HG03439 (cell line): Measurements from ENCODE around the gene ZNF816.
"Not testable (repeated sequence)": the region's sequence is repeated elsewhere in the genome, so short reads cannot be mapped to it uniquely, and the experiment has no call there.

Source experiments
- ATAC-seq: cut with Tn5 transposase; IDR thresholded peaks from one replicate; pipeline ENCODE4 v1.9.1; 2021; ENCODE audit warnings: mild to moderate bottlenecking, moderate library complexity; ENCODE audit not compliant: unreplicated experiment

The ZNF816 gene

DNA sequence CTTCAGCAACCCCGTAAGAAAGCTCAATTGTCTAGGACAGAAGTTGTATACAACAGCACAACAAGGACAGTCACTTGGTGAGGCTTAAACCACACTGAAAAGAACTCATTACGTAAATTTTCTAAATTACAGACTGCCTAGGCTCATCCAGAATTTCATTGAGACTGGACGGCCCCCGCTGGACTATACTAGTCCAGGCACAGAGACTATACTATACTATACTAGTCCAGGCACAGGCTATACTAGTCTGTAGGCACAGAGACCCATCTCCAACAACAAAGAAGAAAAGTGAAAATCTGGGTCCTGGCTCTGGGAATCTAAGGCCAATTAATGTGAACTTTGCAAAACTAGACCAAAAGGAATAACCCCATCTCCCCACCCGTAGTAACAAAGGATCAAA is 700 bp downstream of the ZNF816 start:
- no peak for ATAC-seq

DNA sequence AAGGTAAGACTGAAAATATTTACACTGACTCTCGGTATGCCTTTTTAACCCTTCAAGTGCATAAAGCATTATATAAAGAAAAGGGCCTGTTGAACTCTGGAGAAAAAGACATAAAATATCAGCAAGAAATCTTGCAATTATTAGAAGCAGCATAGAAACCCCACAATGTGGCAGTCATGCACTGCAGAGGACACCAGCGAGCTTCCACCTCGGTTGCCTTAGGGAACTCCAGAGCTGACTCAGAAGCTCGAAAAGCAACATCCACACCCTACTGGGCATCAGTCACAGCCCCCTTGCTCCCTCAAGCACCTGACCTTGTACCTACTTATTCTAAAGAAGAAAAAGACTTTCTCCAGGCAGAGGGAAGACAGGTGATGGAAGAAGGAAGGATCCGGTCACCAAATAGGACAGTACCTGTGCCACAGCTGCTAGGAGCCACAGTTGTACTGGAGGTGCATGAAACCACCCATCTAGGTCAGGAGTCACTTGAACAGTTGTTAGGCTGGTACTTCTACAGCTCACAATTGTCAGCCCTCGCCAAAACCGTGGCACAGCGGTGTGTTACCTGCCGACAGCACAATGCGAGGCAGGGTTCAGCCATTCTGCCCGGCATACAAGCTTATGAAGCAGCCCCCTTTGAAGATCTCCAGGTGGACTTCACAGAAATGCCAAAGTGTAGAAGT is 2.9 kb downstream of the ZNF816 start:
- ATAC-seq: no peak

DNA sequence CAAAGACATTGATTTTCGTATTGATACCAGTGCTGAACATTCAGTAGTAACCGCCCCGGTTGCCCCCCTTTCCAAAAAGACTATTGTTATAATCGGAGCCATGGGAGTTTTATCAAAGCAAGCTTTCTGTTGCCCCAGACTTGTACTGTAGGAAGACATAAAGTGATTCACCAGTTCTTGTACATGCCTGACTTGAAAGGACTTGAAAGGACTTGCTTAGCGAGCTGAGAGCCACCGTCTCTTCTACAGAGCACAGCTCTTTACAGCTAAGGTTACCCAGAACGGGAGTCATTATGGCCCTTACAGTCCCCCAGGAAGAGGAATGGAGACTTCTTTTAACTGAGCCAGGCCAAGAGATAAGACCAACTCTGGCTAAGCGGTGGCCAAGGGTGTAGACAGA is 5.1 kb downstream of the ZNF816 start:
- ATAC-seq: no peak

DNA sequence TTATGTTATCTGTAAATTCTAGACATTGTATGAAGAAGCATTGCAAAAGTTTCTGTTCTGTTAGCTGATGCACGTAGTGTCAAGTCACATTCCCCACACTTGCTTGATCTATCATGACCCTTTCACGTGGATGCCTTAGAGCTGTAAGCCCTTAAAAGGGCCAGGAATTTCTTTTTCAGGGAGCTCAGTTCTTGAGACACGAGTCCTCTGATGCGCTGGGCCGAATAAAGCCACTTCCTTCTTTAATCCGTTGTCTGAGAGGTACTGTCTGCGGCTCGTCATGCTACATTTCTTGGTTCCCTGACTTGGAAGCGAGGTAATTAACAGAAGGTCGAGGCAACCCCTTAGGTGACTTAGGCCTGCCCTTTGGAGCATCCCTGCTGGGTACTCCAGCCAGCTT is 5.8 kb downstream of the ZNF816 start:
- ATAC-seq: no peak

DNA sequence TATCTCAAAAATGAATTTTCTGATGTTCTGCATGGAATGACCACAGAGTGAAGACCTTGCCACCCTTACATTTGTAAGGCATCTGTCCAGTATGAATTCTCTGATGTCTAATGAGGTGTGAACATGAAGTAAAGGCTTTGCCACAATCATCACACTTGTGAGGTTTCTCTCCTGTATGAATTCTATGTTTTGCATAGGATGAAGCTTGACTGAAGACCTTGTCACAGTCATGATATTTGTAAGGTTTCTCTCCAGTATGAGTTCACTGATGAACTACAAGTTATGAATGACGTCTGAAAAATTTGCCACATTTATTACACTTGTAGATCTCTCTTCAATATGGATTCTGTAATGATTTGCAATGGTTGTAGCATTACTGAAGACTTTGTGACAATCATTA is 13.3 kb downstream of the ZNF816 start:
- no peak for ATAC-seq

DNA sequence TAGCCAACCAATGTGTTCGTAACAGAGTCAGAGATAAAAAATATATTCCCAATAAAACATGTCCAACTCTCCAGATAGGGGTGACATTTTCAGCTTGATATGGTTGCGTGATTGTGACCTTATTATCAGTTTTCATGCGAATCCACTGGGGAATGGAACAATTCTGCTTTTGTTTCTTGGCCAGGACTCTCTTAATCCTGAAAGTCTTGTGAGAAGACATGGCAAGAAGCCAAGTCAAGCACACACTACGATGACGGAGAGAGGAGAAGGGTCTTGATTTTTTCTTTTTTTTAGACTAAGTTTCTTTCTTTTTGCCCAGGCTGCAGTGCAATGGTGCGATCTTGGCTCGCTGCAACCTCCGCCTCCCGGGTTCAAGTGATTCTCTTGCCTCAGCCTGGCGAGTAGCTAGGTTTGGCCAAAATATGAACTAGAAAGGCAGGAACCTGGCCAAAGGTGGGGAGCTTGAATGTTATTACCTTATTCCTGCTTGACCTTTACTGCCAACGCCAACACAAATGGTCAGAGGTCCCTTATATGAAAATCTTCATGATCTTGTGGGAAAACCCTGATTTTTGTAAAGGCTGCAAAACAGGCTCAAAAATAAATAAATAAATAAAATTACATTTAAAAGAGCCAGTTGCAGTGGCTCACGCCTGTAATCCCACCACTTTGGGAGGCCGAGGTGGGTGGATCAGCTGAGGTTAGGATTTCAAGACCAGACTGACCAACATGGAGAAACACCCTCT is 14.5 kb downstream of the ZNF816 start:
- ATAC-seq: no peak

DNA sequence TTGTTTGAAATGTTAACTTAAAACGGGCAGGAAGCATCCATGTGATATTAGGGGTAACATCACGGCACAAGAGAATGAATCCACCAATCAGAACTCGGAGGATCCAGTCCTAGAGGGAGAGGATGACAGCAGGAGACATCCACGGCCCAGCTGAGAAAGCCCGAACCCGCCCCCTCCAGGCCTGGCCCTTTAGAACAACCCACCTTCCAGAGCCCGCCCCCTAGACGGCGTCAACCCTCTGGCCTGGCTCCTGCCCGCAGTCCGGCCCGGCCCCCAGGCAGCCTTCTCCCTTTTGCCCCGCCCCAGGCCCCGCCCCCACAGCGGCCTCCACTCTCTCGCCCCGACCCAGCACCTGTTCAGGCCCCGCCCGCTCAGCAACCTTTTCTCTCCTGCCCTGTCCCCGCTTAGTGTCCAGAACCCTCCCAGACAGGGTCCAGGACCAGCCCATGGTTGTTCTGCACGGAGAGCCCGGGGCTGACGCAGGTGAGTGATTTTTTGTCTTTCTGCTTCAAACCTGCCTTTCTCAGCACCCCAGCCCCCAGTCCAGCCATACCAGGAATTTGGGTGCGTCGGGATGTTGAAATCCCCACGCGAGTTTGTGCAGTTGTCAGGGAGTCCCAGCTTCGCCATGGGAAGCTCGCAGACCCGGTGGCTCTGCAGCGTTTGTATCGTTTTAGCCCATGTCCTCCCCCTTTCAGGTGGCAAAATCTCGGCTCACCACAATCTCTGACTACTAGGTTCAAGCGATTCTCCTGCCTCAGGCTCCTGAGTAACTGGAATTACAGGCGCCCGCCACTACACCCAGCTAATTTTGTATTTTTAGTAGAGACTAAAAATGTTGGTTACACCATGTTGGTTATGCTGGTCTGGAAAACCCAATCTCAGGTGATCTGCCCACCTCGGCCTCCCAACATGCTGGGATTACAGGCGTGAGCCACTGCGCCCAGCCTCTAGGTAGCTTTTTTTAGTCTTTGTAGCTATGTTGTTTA is 16.1 kb downstream of the ZNF816 start:
- ATAC-seq: no peak

DNA sequence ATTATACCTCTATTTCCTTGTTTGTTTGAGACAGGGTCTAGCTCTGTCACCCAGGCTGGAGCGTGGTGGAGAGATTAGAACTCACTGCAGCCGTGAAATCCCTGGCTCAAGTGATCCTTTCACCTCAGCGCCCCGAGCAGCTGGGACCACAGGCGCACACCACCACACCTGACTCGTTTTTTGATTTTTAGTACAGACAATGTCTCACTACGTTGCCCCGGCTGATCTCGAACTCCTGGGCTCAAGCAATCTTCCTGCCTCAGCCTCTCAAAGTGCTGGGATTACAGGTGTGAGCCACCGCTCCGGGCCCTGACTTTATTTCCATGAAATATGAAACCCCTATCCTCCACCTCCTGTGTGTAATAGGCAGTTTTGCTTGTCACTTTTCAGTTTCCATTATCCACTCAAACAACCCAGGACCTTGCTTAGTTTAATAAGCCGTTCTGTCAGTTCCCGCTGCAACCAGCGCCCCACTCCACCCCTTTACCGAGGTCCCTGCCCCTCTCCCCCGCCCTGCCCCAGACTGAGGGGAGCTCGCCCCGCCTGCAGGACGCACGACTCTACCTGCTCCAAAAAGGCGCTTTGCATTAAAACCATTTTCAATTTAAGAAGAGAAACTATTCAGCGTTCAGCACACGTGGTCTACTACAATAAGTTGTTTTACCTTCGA is 16.9 kb downstream of the ZNF816 start:
- ATAC-seq: no peak

DNA sequence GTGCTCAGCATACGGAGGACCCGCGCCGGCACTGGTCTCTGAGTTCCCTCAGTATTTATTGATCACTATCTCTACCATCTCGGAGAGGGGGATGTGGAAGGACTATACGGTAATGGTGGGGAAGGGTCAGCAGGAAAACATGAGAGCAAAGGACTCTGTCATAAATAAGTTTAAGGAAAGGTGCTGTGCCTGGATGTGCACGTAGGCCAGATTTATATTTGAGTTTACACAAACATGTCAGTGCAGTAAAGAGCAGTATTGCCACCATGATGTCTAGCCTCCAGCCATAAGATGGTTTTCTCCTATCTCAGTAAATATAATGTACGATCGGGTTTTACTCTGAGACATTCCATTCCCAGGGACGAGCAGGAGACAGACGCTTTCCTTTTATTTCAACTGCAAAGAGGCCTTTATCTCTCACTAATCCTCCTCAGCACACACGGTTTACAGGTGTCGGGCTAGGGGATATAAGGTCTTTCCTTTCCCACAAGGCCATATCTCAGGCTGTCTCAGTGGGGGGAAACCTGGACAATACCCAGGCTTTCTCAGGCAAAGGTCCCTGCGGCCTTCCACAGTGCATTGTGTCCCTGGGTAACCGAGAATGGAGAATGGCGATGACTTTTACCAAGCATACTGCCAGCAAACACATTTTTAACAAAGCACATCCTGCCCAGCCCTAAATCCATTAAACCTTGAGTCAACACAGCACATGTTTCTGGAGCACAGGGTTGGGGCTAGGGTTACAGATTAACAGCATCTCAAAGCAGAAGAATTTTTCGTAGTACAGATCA is 17.8 kb downstream of the ZNF816 start:
- not testable (repeated sequence) for ATAC-seq

DNA sequence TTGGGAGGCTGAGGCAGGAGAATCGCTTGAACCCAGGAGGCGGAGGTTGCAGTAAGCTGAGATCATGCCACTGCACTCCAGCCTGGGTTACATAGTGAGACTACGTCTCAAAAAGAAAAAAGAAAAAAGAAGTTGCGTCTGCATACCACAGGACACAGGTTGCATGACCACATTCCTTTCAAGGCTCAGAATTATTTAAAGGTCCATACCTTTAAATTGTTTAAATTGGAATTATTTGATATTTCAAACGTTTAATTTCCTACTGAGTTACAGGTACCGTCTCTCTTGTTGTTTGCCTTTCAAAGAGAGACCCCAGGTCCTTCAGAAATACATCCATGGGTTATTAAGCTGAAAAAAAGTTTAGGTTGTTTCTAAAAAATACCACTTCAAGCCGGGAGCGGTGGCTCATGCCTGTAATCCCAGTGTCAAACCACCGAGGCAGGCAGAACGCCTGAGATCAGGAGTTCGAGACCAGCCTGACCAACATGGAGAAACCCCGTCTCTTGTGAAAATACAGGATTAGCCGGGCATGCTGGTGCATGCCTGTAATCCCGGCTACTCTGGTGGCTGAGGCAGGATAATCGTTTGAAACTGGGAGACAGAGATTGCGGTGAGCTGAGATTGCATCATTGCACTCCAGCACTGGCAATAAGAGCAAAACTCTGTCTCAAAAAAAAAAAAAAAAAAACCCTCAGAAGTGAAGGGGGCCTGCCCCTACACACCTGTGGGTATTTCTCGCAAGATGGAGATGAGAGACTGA is 18.6 kb downstream of the ZNF816 start:
- ATAC-seq: no peak

DNA sequence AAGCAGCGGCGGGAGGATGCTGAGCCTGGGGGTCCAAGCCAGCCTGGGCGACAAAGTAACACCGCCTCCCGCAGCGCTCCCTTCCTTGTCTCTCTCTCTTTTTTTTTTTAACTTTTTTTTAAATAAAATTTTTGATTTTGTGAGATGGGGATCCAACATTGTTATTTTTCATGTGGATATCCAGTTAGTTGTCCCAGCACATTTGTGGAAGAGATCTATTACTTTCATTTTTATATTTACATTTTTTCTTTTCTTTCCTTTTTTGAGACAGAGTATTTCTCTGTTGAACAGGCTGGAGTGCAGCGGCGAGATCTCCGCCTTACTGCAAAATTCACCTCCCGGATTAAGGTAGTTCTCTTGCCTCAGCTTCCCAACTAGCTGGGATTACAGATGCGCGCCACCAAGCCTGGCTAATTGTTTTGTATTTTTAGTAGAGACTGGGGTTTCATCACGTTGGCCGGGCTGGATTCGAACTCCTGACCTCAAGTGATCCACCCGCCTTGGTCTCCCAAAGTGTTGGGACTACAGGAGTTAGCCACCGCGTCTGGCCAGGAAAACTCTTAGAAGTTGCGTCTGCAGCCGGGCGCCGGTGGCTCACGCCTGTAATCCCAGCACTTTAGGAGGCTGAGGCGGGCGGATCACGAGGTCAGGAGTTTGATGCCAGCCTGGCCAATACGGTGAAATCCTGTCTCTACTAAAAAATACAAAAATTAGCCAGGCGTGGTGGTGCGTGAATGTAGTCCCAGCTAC is 19.4 kb downstream of the ZNF816 start:
- ATAC-seq: no peak

DNA sequence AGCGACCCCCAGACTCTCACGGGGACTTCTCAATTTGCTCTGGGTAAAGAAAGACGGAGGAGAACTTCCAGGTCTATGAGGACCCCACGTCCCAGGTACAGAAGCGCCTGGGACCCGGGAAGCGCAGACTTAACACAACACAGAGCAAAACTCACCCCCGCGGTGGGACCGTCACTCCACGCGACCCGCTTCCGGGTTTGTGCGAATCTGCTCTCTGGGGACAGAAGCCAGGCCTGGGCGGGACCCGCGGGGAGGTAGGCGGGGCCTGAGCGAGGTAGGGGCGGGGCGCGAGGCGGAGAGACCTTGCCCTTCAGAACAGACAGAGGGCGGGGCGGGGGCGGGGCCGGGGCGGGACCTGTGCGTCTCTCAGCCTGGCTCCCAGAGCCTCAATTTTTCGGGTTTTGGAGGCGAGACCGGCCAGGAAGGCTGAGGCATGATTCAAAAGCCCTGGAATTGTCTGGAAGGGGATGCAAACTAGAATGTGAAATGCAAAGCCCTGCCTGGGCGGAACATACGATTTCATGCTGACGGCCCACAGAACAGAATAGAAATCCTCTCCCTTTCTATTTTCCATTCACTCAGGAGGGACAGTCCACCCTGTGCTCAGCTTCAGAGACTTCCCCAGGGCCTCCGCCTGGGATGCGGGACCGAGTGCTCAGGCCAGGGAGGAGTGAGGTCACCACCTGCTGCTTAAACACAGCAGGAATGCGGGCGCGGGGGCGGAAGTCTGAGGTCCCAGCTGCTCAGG is 20.1 kb downstream of the ZNF816 start:
- ATAC-seq: peak; percentile 93

DNA sequence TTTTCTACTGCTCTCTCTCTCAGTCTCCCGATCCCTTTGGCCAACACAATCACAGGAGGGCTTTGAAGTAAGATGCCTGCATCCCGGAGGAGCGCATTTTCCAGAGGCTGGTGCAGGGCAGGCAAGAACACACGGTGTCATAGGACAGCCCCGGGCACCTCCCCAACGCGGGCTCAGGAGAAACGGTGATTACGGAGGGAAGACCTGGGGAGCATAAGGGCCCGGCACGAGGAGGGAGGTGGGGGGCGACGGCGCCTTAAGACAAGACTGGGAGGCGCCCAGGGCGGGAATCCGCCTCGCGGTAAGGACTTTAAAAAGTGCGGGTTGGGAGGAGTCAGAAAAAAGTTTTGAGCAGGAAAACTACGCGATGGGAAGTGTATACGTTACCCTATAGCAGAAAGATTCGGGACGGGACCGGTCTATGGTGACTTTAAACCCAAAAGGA is 20.7 kb downstream of the ZNF816 start:
- peak; percentile 12 for ATAC-seq

DNA sequence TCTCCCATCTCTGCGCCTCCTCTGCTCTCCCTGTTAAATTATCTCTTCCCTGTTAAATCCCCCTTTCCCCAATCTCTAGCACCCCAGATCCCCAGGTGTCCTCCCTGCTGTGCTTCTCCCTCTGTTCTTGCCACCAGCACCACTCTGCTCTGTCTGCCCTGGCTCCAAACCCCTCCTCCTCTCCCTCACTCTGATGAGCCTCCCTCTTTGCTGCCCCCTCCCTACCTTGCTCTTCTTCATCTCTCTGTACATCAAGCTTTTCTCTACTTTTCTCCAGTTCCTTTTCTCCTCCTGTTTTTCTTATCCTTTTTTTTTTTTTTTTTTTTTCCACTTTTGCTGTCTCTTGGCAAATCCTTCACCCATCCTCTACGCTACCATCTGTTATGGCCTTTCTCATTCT is 21.2 kb downstream of the ZNF816 start:
- ATAC-seq: not testable (repeated sequence)

DNA sequence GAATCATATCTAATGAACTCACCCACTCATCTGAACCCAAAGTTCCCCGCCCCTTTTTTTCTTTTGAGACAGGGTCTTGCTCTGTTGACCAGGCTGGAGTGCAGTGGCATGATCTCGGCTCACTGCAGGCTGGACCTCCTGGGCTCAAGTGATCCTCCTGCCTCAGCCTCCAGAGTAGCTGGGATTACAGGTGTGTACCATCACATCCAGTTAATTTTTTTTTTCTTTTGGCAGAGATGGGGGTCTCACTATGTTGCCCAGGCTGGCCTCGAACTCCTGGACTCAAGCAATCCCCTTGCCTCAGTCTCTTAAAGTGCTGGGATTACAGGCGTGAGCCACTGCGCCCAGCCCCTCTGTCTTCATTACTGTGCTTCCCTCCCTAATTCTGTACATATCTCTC is 21.8 kb downstream of the ZNF816 start:
- not testable (repeated sequence) for ATAC-seq

DNA sequence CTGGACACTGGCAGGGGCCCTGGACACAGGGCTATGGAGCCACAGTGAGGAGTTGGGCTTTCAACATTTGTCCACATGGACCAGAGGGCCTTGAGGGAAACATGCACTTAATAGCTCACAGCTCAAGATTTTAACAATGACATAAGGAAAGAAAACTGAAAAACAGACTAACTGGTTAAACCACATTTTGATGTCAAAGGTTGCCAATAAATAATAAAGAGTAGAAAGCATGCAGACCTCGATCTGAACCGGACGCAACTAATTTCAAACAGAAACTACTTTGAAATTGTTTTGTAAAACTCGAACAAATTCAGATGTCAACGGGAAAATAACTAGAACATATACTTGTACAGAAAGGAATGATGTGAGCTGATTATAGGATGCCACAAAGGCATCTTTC is 23.9 kb downstream of the ZNF816 start:
- no peak for ATAC-seq

DNA sequence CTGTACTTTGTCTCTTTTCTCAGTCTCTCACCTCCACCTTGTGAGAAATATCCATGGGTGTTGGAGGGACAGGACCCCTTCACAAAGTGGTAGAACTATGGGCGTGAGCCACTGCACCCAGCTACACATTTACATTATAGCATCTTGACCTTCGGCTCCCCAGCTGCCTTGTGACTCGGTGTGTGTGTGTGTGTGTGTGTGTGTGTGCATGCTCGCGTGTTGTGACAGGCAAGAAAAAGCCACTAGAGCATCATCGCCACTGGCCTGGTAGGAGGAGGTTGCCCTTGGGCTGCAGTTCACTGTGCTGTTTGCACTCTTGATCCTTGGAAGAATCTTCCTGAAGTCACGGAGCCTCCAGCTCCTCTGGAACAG is 25.7 kb downstream of the ZNF816 start:
- no peak for ATAC-seq
